GM12872 (cell line): ENCODE results near the gene TET2.

Source experiments
- TF ChIP-seq, protein P1 (sequence below): IDR thresholded peaks from 3 replicates; pipeline ENCODE4 v1.5.1; 2011; ENCODE audit warnings: low read depth, mild to moderate bottlenecking, low read length, moderate library complexity; ENCODE audit not compliant: insufficient read depth

The TET2 gene

DNA sequence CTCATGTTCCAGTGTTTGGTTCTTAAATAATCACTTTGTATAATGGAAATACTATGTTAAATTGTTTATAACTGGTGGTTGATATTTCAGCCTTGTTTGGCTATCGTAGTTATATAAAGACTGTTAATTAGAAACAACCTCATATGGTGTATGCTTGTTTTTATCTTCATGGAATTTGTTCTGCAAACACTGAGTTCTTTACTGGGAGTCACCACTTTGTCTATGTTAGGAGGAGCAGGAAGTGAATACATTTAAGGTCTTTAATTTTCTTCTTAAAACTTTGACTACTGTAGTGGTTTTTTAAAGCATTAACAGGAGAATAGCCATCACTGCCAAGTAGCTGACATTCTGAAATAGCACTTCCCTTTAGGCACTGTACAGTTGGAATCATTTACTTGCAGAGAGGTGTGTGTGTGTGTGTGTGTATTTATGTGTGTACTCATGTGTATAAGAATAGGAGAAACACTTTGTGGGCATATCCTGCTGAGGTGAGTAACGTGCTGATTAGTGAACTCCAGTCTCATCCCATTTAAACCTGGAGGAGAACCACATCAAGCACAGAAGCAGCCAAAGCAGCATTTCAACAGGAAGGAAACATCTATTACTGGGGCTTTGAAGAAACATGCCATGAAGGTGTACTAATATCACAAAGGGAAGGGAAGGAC lies 37.8 kb downstream of the TET2 start:
- TF ChIP-seq, protein P1, sequence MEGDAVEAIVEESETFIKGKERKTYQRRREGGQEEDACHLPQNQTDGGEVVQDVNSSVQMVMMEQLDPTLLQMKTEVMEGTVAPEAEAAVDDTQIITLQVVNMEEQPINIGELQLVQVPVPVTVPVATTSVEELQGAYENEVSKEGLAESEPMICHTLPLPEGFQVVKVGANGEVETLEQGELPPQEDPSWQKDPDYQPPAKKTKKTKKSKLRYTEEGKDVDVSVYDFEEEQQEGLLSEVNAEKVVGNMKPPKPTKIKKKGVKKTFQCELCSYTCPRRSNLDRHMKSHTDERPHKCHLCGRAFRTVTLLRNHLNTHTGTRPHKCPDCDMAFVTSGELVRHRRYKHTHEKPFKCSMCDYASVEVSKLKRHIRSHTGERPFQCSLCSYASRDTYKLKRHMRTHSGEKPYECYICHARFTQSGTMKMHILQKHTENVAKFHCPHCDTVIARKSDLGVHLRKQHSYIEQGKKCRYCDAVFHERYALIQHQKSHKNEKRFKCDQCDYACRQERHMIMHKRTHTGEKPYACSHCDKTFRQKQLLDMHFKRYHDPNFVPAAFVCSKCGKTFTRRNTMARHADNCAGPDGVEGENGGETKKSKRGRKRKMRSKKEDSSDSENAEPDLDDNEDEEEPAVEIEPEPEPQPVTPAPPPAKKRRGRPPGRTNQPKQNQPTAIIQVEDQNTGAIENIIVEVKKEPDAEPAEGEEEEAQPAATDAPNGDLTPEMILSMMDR: no peak

DNA sequence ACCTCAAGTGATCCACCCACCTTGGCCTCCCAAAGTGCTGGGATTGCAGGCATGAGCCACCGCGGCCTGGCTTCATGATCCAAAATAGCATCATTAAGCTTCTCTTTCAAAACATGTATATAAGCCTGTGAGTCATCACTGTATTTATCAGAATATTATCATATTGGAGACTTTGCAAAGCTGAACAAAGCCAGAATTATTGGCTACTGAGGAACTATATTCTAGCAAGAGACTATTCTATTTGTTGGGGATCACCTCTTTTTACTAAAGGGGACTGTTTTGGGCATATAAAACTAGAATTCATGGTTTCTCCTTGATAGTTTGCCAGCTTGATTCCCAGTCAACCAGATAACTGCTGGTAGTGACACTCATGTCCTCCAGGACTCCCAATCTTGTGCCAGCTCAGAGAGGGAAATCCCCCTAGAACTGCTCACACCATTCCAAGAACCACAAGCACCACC lies 40.1 kb downstream of the TET2 start:
- TF ChIP-seq, protein P1: no peak

DNA sequence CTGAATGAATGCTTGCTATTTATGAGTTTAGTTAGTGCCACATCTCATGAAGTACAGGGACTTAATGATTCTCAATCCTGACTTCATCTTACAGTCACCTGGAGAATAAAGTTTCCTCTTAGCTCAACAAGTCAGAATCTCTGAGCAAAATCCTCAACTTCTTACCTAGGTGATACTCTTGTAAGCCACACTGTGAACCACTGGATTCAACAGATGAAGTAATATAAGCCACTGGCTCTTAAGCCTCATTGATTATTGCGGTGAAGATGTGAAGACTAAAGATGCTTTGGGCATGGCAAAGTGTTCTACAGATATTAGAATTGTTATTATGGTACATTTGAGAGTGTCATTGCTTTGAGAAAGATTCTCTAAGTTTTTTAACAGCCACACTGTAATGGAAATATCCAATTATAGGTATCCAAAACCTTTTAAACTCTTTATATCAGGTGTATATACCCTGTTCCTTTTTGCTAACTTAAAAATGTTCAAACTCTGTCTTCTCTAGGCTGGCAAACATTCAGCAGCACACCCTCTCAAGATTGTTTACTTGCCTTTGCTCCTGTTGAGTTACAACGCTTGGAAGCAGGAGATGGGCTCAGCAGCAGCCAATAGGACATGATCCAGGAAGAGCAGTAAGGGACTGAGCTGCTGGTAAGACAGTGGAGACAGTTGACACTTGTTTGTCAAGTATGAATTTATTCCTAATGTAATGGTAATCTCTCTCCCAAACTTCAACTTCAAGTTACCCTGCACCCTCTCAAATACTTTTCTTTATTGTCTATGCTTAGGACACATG lies 43.4 kb downstream of the TET2 start:
- TF ChIP-seq, protein P1: no peak

DNA sequence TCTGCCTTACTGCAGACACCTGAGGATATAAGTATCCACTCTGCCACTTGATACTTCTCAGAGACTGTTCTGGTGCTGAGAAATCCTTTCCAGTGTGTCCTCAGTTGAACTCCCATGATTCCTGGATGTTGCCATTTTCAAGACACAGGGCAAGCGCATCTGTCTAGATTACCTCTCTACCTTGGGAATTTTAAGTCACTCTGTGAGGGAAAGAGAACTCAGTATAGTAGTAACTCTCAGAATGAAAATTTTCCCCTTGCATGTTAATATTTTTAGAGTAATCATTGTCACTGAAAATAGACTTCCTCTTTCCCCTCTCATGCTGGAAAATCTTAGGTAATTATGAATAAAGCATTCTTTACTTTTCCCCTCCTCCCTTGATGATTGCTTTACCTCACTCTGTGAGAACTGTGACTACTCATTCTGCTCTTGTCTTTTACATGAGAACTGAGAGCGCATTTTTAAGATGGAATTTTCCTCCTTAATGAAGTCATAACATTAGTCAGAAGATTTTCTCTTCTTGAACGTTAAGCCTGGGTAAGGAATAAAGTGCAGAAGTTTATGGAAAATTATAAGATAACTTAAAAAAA lies 45.0 kb downstream of the TET2 start:
- TF ChIP-seq, protein P1: no peak

DNA sequence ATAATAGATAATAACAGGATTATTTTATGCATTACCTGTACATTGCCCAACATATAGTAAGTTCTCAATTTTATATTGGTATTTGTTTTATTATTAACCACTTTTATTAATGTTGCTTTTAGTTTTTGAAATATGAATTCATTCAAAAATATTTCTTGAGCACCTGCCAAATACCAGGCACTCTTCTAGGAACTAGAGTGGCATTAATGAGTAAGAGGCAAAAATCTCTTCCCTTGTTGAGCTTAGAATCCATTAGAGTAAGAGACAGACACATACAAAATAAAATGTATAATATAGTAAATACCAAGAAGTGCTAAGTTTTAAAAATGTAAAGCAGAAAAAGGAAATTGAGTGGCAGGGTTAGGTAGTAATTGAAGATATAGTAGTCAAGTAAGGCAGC lies 45.8 kb downstream of the TET2 start:
- TF ChIP-seq, protein P1: no peak

DNA sequence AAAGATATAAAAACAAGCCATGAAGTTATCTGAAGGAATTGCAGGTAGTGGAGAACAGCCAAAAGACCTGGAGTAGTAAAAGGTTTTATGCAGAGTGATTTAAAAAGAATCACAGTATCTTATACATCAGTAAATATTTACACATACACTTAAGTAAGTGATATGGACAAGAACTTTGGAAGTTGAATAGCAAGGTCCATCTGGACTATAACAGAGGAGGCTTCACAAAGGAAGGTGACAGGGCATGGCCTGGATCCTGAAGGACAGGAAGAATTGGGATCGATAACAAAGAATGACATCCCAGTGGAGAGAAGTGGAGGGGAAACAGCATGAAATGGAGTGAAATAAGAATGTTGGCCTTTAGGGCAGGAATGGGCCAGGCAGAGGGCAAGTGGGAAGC lies 46.2 kb downstream of the TET2 start:
- TF ChIP-seq, protein P1: no peak

DNA sequence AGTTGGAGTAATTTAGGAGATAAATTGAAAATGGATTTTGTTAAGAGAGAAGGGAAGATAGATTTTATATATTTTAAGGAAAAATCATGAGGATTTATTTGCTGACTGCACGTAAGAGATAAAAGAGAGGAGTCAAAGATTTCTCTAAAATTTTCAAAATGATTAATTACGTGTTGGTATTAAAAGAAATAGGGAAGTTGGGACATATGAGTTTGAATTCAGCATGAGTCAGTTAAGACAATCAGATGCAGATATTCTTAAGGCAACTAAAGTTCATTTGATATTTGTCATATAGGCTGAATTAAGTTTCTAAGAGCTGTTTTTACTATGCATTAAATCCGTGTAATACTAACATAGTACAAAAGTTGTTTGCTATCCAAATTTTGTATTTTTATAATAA lies 46.9 kb downstream of the TET2 start:
- TF ChIP-seq, protein P1: no peak
